Endodermal cell (in vitro differentiated cells): ENCODE measurements around the gene ZBTB42. TPM values are rescaled to one million over a fixed set of nuclear protein-coding genes. Genes with fewer than 3 reads are reported as not detected.

ENCODE experiments used
- DNase-seq: peaks from one replicate; pipeline ENCODE4 v3.0.0-alpha.2; 2017
- H3K27ac ChIP-seq: 2 replicates; pipeline ENCODE4 v1.5.1; 2013; ENCODE audit warnings: mild to moderate bottlenecking, low read depth, low read length, moderate library complexity
- H3K27me3 ChIP-seq: 2 replicates; pipeline ENCODE4 v1.6.1; 2013; ENCODE audit warnings: mild to moderate bottlenecking, low read length, moderate library complexity; ENCODE audit not compliant: insufficient read depth, control insufficient read depth, poor library complexity, severe bottlenecking
- H3K36me3 ChIP-seq: 2 replicates; pipeline ENCODE4 v1.7.0; 2013; ENCODE audit warnings: mild to moderate bottlenecking, low read length, moderate library complexity; ENCODE audit not compliant: control insufficient read depth, insufficient read depth
- H3K4me1 ChIP-seq: one replicate; pipeline ENCODE4 v1.7.0; 2013; ENCODE audit warnings: low read length; ENCODE audit not compliant: control insufficient read depth, insufficient read depth
- H3K4me3 ChIP-seq: 2 replicates; pipeline ENCODE4 v1.5.1; 2013; ENCODE audit warnings: mild to moderate bottlenecking, low read length, moderate library complexity
- H3K9ac ChIP-seq: 2 replicates; pipeline ENCODE4 v1.6.1; 2013; ENCODE audit warnings: mild to moderate bottlenecking, low read length, moderate library complexity; ENCODE audit not compliant: poor library complexity, severe bottlenecking; ENCODE audit errors: extremely low read depth
- H3K9me3 ChIP-seq: 2 replicates; pipeline ENCODE4 v1.6.1; 2013; ENCODE audit warnings: mild to moderate bottlenecking, low read length, moderate library complexity; ENCODE audit not compliant: control insufficient read depth
- H3K27ac Mint-ChIP-seq: 2 replicates; pipeline ENCODE4 v1.8.0; 2020; ENCODE audit warnings: mixed read lengths
- H3K27me3 Mint-ChIP-seq: 2 replicates; pipeline ENCODE4 v1.8.0; 2021; ENCODE audit warnings: mild to moderate bottlenecking, mixed read lengths; ENCODE audit not compliant: insufficient read depth
- H3K36me3 Mint-ChIP-seq: 2 replicates; pipeline ENCODE4 v1.8.0; 2020; ENCODE audit warnings: low read depth, mixed read lengths
- H3K4me1 Mint-ChIP-seq: 2 replicates; pipeline ENCODE4 v1.8.0; 2020; ENCODE audit warnings: mixed read lengths
- H3K4me3 Mint-ChIP-seq: 2 replicates; pipeline ENCODE4 v1.8.0; 2020; ENCODE audit warnings: mild to moderate bottlenecking, moderate library complexity, mixed read lengths
- H3K9me3 Mint-ChIP-seq: 2 replicates; pipeline ENCODE4 v1.8.0; 2020; ENCODE audit warnings: mild to moderate bottlenecking, mixed read lengths
- CTCF ChIP-seq: fragments of 200-600 bp; sonication (generic); conservative IDR thresholded peaks from 2 replicates; pipeline ENCODE4 v1.5.0; 2021; ENCODE audit warnings: antibody characterized with exemption, mild to moderate bottlenecking
- WGBS, 2 experiments: methylation state at CpG; one replicate each; pipeline versions ENCODE4 v1.1.5 to v1.1.7; 2013; ENCODE audit warnings: missing lambda C conversion rate in 2 of 2, mixed read lengths in 1 of 2; ENCODE audit not compliant: insufficient coverage in 1 of 2, insufficient read length in 1 of 2; 5-methylcytosine and 5-hydroxymethylcytosine counted together
- total RNA-seq, 2 donors: library from RNA; stranded (reverse); fragmentation: NEBNext Ultra II Directional in 1 of 2; extraction: Animal tissue kit (Norgen Biotek cat#: 25700) in 1 of 2; gene quantifications; 2 replicates in 1 of 2; 3 replicates in 1 of 2; pipeline ENCODE4 v1.2.1, GENCODE V29; 2021

Gene ZBTB42
- total RNA-seq, 2 donors from 2014 or later: 7.7 to 8.4 TPM

- DNase-seq: no peak
- Mint-ChIP-seq H3K4me3 (no peak overlapping the region), H3K27me3 (peaks cover 24% of the 10 kb centered on the region), H3K4me1 (no peaks in the 10 kb centered on the region), H3K27ac (no peak overlapping the region), H3K9me3 (no peaks in the 10 kb centered on the region), H3K36me3 (peaks cover 3% of the 10 kb centered on the region)
- Histone ChIP-seq H3K4me3 (no peak overlapping the region), H3K4me1 (peaks cover 4% of the 10 kb centered on the region), H3K9ac (no peak overlapping the region), H3K9me3 (no peaks in the 10 kb centered on the region), H3K27ac (no peak overlapping the region), H3K36me3 (no peaks in the 10 kb centered on the region), H3K27me3 (peaks cover 21% of the 10 kb centered on the region)
- 91 to 97% methylated on average over 12 to 14 of the region's 14 CpGs for WGBS, 2 experiments
- TF ChIP-seq CTCF: no peak
Measured at GRCh38 chr14:104805941-104806624, 5.2 kb downstream of the ZBTB42 start.

- Mint-ChIP-seq H3K27me3 (peaks cover 16% of the 10 kb centered on the region), H3K4me1 (no peaks in the 10 kb centered on the region), H3K4me3 (no peak overlapping the region), H3K27ac (no peak overlapping the region), H3K36me3 (peaks cover 3% of the 10 kb centered on the region), H3K9me3 (no peaks in the 10 kb centered on the region)
- H3K27me3 ChIP-seq: peaks cover 14% of the 10 kb centered on the region
- no peak overlapping the region for H3K9ac ChIP-seq
- no peak for TF ChIP-seq CTCF
- no peak for DNase-seq
- 93 to 97% methylated on average over 5 to 10 of the region's 10 CpGs for WGBS, 2 experiments
- no peaks in the 10 kb centered on the region for H3K9me3 ChIP-seq
- H3K36me3 ChIP-seq: no peaks in the 10 kb centered on the region
- no peak overlapping the region for H3K4me3 ChIP-seq
- H3K27ac ChIP-seq: no peak overlapping the region
- no peaks in the 10 kb centered on the region for H3K4me1 ChIP-seq
Measured at GRCh38 chr14:104806625-104807465, 5.9 kb downstream of the ZBTB42 start.

- H3K4me1 ChIP-seq: no peaks in the 10 kb centered on the region
- H3K36me3 ChIP-seq: no peaks in the 10 kb centered on the region
- Mint-ChIP-seq H3K4me1 (no peaks in the 10 kb centered on the region), H3K9me3 (no peaks in the 10 kb centered on the region), H3K27me3 (peaks cover 7% of the 10 kb centered on the region), H3K4me3 (no peak overlapping the region), H3K36me3 (no peaks in the 10 kb centered on the region), H3K27ac (no peak overlapping the region)
- DNase-seq: no peak
- H3K27me3 ChIP-seq: peaks cover 6% of the 10 kb centered on the region
- WGBS, 2 experiments: 84 to 88% methylated on average over 6 of the region's 6 CpGs
- TF ChIP-seq CTCF: no peak
- H3K27ac ChIP-seq: no peak overlapping the region
- H3K4me3 ChIP-seq: no peak overlapping the region
- H3K9me3 ChIP-seq: no peaks in the 10 kb centered on the region
- no peak overlapping the region for H3K9ac ChIP-seq
Measured at GRCh38 chr14:104808456-104808855, 7.6 kb downstream of the ZBTB42 start.
